HG02870 (cell line): ENCODE results near the gene SH3RF2.
A peak's percentile ranks its signal among the peaks of the same experiment; 100 is the strongest.
"Not testable (repeated sequence)": the region's sequence is repeated elsewhere in the genome, so short reads cannot be mapped to it uniquely, and the experiment has no call there.

Experiments used
- ATAC-seq: cut with Tn5 transposase; IDR thresholded peaks from one replicate; pipeline ENCODE4 v1.9.1; 2021; ENCODE audit warnings: mild to moderate bottlenecking, moderate library complexity; ENCODE audit not compliant: unreplicated experiment

Gene SH3RF2

DNA sequence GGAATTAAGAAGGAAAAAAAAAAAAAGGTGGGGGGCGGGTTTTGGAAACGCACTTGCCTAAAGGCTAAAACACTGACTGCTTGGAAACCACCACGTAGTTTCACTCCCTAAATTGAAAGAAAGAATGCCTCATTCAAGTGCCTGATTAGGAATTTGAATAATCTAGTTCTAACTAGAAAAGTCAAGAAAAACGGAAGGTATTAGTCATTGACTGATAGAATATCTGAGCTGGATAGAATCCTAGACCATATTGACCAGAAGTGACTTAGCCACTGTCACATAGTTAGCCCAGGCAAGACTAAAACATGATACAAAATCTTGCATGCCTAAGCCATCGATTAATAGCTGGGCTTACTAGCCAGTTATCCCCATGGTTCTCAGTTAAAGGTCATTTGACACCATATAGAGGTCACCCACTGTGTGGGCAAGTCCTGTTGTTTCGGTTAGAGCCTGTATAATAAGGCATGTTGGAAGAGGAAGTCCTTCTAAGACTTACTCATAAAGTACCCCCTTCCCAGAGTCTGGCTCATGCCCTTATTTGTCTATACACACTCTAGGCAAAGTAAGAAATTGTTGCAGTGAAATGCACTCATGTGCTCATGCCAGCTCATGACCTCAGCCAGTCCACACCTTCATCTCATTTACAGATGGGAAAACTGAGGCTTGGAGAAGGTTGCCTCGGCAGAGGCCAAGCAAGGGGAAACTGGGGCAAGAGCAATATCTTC lies 40.2 kb downstream of the SH3RF2 start:
- peak; percentile 79 for ATAC-seq

DNA sequence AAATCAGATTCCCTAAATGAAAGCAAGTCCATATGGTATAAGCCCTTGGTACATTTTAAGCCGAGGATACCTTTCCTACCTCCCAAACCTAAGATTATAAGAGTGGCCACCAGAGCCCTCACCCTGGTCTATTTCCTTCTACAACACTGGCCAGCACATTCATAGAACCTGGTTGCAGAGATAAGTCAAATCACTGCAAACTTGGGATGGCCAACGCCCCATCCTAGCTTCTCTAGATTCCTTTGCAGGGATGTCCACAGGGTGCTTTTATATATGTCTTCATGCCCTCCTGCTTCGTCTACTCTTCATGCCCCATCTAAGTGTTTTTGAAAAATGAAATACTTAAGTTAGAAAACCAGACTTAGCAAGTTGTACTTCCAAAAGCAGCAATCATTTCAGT lies 41.8 kb downstream of the SH3RF2 start:
- no peak for ATAC-seq

DNA sequence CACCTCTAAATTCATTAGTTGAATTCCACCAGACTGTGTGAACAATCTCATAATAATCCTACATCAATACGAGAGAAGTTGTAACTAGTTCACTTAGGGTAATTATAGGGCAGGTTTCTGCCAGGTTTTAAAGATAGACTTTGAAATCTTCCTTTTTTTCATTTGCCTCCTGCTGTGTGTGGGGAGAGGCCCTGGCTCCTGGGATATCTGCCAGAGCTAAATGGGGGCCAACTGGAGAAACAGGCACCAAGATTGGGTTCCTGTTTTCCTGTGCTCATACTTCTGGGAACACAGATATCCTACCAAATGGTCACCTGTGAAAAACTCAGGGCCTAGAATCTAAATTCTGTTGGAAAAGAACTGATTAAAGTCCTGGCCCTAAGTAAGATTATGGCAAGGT lies 42.3 kb downstream of the SH3RF2 start:
- no peak for ATAC-seq

DNA sequence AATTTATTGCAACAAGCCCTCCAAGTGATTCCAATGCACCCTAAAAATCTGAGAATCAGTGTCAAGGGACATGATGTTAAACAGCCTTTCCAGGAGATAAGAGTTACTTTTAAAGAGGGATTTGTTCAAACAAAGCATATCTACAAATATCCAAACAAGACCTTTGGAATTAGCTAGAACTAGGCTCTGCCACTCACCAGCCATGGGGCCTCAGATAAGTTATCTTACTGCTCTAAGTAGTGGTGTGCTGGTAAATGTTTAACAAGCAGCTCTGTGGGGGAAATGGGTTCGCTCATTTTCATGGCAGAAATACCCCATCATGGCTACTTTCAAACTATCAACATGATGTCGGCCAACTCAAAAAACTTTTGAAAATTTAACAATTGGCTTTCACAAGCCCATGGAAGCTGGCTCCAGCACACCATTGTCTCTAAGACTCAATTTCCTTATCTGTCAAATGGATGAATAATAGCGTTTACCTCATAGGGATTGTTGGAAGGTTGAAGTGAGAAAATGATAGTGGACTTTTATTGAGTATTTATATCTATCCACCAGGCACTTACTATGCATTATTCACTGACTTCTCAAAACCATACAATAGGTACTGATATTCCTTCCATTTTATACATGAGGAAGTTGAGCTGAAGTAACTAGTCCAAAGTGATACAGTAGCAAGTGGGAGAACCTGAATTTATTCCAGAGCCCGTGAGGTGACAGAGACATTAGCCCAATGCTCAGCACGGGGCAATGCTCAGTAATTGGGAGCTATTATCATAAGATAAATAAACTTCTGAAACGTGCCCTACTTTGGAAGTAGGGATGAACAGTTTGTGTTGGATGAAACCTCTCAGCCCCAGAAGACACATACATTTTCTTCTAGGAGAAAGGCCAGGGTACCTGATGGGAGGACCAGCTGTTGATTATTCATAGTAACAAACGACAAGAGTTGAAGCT lies 43.2 kb downstream of the SH3RF2 start:
- ATAC-seq, result no peak

DNA sequence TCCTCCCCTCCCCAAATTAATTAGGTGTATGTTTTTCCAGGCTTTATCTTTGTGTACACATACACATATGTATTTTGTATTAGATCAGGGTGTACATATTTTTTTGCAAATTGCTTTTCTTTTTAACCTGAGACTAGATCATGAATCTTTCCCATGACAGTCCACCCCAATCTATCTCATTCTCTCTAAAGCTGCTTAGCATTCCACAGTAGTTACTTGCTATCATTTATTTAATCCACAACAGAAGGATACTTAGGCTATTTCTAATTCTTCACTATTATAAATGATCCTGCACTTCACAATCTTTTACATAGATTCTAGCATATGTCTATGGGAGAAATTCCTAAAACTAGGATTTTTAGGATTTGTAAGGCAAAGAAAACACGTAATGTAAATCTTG lies 43.9 kb downstream of the SH3RF2 start:
- ATAC-seq, result no peak

DNA sequence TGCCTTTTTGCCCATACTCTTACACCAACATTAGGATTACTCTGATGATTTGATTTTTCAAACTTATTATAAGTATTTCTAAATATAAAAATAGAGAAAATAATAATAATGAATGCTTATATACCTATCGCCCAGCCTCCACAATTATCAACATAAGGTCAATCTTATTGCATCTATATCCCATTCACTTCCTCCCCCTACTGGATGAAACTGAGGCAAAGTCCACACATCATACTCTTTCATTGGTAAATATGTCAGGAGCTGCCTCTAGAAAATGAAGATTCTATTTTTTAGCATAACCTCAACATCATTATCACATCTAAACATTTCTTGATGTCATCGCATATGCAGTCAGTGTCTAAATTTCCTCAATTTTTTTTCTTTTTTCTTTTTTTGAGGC lies 44.3 kb downstream of the SH3RF2 start:
- ATAC-seq, result no peak

DNA sequence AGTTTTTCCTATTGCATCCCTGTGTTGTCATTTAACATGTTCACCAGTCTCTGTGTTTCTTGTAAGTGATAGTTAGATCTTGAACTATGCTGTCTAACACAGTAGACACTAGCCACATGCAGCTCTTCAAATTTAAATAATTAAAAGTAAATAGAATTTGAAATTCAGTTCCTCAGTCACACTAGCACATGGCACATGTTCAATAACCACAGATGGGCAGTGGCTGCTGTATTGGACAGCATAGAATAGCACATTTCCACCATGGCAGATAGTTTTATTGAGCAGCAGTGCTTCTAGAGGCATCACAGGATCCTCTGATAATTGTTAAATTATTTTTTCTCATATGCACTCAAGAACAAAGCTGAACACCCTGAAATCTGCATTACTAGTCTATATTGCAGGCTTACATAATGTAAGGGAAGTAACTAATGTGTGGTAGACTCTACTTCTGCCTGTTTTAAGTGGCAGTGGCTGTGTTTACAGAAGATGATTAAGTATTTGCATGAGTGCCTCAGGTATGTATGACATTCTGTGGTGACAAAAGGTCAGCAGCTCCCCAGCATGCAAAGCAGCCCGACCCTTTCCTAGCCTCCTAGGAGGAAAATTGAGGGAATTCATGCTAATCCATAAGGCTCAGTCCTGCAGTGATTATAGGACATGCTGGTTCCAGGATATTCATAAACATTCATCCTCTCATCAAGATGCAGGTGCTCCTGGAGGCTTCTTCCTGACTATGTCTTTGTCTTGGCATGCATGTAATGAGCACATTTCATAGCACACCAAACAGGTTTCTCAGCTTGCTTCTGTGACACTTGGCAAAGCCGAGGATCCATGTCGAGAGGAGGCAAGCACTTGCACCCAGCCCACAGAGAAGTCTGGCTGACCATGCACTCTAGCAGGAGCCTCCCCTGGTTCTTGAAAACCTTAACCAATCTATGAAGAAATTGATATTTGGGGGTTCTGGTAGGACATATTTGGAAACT lies 45.5 kb downstream of the SH3RF2 start:
- ATAC-seq, result no peak

DNA sequence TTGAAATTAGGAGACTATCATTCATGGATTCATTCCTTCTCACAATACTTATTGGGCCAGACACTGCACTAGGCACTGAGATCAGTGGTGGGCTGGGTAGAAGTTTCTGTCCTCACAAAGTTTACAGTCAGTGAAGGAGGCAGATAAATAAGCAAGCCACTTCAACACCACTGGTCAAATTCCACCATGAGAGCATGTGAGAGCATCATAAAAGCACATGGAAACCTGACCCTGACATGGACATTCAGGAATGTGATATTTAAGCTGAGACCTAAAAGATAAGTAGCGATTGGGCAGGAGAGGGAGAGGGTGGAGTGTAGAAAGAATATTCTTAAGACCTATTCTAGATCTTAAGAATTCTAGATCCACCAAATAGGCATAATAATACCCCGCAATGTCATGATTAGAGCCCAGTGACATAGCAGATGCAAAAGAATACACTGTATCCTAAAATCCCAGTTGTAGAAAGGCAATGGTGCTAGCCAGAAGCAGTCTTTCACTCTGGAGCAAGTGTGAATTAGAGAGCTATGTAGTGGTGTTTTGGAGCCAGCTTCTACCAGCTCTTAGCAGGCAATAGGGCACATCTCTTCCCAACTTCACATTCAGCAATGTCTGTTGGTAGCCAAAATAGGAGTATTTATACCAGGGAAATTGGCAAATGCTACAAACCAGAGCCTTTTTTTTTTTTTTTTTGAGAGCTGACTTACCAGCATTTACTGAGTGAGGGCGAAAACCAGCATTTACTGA lies 46.4 kb downstream of the SH3RF2 start:
- no peak for ATAC-seq

DNA sequence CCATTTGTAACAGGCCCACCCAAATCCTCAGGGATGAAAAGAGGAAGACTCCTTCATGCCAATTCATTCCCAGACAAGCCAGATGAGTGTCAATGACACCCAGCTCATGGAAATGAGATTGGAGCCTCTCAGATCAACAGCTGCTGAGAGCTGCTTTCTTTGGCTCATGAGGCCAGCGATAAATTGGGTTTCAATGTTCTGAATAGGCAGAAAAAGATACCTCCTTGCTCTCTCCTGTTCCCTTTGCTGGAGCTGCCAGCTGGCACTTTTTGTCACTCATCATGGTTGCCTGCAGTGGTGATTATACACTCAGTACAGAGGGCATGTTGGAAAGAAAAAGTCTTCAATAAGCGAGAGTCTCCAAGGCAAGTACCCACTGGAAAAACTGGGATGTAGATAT lies 47.1 kb downstream of the SH3RF2 start:
- no peak for ATAC-seq

DNA sequence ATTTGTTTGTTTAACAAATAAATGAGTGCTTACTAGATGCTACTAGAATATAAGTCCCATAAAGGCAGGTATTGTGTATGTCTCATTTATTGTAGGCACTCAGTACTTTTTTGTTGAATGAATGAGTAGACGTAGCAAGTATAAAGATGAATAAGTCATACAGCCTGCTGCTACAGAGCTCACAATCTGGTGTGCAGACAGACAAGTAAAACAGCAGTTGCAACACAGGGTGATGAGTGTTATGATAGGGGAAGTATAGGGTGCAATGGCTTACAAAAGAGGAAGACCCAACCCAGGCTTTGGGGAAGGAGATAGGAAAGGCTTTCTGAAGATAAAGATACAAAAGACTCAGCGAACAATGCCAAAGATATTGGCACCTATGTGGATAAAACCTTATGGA lies 47.7 kb downstream of the SH3RF2 start:
- ATAC-seq, result no peak

DNA sequence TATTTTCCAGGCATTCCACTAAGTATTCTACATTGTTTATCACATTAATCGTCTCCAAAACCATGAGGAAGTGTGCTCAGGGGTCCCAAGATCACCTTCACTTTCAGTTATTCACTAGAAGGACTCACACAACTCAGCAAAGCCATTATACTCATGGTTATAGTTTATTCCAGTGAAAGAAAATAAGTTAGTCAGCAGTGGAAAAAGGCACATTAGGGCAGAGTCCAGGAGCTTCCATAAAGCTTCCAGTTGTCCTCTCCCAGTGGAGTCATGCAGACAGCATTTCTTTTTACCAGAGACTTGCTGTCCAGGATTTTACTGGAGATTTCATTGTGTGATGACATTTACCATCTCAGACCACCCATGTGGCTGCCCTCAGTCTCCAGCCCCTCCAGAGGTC lies 51.5 kb downstream of the SH3RF2 start:
- no peak for ATAC-seq

DNA sequence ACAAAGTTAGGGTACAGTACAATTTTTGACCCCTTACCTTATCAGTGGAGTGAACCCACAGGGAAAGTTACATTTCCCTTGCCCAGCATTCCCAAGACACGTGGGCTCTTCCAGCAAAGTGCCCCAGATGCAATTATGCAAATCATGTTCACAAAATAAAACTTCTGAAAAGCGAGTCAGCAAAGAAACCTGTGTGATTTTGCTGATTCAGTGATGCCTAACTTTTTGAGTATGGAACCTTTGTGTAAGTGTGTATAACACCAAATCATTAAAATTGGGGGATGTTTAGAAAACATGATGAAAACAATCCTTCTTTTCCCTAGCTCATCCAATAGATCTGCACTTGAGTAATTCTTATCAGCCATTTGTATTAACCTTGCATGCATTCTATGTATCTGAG lies 52.6 kb downstream of the SH3RF2 start:
- no peak for ATAC-seq

DNA sequence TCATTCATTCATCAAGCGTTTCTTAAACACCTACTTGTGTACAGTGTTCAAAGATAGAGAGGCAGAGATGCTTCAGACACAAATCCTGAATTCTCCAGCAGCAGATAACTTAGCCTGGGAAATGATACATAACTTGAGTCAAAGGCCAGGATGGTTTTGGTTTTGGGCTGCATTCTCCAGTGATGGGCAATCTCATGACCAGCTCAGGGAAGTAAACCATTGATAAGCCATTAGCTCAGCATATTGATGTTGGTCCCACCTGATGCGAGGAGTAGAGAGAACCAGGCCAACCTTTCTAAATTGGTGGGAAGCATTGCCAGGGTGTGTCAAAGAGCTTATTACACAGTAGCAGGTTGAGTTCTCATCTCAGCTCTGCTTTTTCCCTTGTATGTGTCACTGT lies 53.0 kb downstream of the SH3RF2 start:
- no peak for ATAC-seq

DNA sequence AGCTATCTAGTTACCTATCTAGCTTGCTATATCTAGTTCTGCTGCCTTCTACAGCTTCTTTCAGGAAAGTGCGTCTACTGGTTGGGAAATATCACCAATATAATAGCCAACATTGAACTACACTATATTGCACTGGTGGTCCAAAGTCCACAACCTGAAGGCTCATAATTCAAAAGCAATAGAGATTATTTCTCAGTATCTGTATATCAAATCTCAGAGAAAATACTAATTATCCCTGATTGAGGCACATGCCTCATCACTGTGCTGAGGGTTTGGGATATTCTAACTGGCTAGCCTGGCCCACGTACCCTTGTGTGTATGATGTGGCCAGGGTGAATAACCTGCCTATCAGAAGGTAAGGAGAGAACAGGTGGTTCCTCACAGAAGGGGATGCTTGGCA lies 53.8 kb downstream of the SH3RF2 start:
- ATAC-seq, result no peak

DNA sequence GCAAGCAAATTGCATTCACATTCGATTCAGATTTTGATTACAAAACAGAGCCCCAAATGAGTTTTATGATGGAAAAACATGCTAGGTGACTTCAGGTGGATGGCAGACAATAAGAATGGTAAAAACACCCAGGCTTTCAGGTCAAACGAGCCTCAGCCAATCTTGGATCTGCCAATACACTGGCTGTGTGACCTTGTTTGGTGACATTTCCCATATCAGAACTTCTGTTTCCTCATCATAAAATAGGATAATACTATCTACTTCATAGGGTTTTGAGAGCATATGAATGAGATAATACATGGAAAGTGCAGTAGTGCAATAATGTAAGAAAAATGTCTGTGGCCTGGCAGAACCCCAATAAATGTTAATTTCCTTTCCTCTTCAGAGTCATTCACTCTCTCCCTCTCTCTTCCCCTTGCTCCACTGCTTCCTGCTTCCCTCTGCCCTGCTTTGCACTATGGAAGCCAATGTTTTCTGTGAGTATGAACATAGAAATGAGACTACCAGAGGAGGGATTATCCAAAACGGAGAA lies 54.7 kb downstream of the SH3RF2 start:
- ATAC-seq, result no peak

DNA sequence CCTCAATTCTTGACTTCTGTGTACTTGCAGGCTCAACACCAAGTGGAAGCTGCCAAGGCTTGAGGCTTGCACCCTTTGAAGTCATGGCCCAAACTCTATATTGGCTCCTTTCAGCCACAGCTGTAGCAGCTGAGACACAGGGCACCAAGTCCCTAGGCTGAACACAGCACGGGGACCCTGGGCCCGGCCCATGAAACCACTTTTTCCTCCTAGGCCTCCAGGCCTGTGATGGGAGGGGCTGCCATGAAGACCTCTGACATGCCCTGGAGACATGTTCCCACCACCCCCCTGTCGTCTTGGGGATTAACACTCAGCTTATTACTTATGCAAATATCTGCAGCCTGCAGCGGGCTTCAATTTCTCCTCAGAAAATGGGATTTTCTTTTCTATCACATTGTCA lies 57.2 kb downstream of the SH3RF2 start:
- ATAC-seq, result not testable (repeated sequence)

DNA sequence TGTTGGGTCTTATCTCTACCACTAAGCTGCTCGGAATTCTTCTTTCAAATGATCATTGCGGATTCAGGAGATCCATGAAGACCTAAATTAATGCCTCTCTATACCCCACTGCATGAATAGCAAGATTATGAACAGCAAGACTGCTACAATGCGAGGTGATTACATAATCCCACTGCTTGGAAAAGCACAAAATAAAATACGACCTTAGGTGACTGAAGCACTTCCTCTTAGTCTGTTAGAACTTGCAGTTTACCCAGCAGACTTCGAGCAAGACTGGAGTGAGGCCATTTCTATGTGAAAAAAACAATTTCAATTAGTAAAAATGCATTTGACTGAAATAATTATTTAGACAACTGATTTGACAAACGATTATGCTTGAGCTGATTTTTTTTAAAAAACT lies 59.8 kb downstream of the SH3RF2 start:
- ATAC-seq, result no peak

DNA sequence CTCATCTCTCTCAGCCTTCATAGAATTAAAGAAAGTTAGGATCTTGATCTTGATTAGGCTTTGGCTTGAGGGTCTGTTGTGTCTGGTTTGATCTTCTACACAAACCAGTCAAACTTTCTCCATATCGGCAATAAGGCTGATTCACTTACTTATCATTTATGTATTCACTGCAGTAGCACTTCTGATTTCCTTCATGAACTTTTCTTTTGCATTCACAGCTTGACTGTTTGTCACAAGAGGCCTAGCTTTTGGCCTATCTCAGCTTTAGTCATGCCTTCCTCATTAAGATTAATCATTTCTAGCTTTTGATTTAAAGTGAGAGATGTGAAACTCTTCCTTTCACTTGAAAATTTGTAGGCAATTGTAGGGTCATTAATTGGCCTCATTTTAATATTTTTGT lies 62.8 kb downstream of the SH3RF2 start:
- ATAC-seq, result no peak

DNA sequence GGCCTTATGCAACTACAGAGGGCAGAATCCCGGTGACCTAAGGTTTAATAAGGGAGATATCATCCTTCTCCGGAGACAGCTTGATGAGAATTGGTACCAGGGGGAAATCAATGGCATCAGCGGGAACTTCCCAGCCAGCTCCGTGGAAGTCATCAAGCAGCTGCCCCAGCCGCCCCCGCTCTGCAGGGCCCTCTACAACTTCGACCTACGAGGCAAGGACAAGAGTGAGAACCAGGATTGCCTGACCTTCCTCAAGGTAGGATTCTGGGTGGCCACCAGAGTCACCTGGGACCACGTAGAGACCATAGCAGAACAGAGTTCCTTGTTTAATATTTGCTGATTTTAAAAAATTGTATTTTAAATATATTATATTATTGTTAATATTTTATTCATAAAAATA lies 63.7 kb downstream of the SH3RF2 start:
- no peak for ATAC-seq

DNA sequence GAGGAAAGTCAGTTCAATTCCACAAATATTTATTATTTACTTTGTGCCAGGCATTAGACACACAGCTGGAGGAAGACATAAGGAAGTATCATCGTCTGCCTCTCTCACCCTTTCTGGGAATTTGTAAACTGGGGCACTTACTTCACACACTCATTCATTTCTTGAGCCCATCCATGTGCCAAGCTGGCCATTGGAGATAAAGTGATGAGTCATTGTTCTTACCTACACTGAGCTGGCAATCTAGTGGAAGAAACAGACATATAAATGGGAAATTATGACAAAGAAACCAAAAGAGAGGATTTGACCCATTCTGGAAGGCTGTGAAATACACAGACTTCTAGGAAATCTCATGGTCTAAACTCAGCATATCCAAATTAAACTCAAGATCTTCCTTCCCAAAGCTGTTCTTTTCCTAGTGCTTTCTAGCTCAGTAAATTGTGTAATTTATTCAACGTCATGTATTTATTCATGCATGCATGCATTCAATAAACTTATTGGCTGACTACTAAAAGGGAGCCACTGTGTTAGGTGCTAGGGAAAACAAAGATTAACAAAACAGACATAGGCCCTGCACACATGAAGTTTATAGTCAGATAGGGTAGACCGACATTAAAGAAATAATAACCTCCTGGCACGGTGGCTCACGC lies 65.3 kb downstream of the SH3RF2 start:
- no peak for ATAC-seq
